ENCODE results near the gene CSMD2. TPM values are rescaled to one million over a fixed set of nuclear protein-coding genes. Genes with fewer than 3 reads are reported as not detected.

The CSMD2 gene
- total RNA-seq, 1 donor from 2014 or later: 0.75 TPM

DNA sequence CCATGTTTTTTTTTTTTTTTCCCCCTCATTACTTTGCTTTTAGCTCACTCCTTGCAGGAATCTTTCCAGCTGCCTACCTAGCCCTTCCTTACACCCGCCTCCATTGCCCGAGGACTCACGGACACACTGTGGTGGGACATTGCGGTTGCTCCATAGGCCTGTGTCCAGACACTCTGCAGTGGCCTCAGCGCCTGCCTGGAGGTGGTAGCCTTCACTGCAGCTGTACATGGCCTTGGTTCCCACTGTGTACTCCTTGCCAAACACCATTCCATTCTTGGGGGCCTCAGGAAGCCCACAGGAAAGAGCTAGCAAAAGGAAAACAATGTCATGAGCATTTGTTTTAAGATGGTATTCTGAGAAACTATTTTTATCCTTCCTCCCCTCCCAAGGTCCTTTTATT, 592.6 kb downstream of the CSMD2 start:
- no peak for TF ChIP-seq CTCF (IDR thresholded peaks at IDR 0.05; ENCODE audit: insufficient read depth, low read length, poor library complexity, severe bottlenecking)
- H3K4me3 ChIP-seq (ENCODE audit: low read depth, low read length): no peak overlapping the region
- DNase-seq (ENCODE audit: low read depth): no peak
- peaks cover 3% of the 10 kb centered on the region for H3K27me3 ChIP-seq (ENCODE audit: control insufficient read depth, insufficient read depth, low read length)
- H3K36me3 ChIP-seq (ENCODE audit: control insufficient read depth, insufficient read depth, low read length): no peaks in the 10 kb centered on the region

DNA sequence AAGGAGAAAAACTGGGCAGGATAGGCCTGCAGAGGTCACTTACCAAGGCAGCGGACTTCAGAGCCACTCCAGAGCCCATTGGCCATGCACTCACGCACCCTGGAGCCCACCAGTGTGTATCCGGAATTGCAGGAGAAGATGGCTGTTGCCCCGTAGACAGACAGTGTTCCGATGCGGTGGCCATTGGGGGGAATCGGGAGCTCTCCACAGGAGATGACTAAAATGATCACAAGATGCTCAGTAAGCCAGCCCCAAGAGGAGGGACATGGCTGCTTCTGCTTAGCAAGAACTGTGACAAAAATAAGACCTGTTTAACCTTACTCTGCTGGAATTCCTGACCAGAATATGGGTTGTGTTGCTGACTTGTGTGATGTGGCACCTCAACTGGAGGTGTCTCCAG, 595.7 kb downstream of the CSMD2 start:
- Histone ChIP-seq H3K27me3 (ENCODE audit: control insufficient read depth, insufficient read depth, low read length) (no peaks in the 10 kb centered on the region), H3K4me3 (ENCODE audit: low read depth, low read length) (no peak overlapping the region), H3K36me3 (ENCODE audit: control insufficient read depth, insufficient read depth, low read length) (no peaks in the 10 kb centered on the region)
- DNase-seq (ENCODE audit: low read depth): no peak
- TF ChIP-seq CTCF (IDR thresholded peaks at IDR 0.05; ENCODE audit: insufficient read depth, low read length, poor library complexity, severe bottlenecking): no peak

DNA sequence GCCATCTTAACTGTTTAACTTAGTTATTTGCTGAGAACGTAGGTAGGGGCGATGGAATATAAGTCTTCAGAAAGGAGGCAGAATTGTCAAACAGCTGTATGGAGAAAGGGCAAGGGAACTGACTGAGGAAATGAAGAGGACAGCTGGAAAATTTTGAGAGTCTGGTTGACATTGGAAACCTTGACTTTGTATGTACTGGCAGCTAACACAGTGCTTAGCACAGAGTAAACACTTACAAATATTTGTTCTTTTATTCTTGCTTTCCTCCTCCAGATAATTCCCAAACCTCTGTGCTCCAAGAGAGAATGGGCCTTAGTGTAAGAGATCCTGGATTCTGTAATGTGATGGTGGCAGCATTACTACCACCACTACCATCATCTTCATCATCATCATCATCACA, 601.3 kb downstream of the CSMD2 start:
- Histone ChIP-seq H3K36me3 (ENCODE audit: control insufficient read depth, insufficient read depth, low read length) (no peaks in the 10 kb centered on the region), H3K27me3 (ENCODE audit: control insufficient read depth, insufficient read depth, low read length) (no peaks in the 10 kb centered on the region), H3K4me3 (ENCODE audit: low read depth, low read length) (no peak overlapping the region)
- TF ChIP-seq CTCF (IDR thresholded peaks at IDR 0.05; ENCODE audit: insufficient read depth, low read length, poor library complexity, severe bottlenecking): no peak
- no peak for DNase-seq (ENCODE audit: low read depth)

- Histone ChIP-seq H3K36me3 (ENCODE audit: control insufficient read depth, insufficient read depth, low read length) (no peaks in the 10 kb centered on the region), H3K27me3 (ENCODE audit: control insufficient read depth, insufficient read depth, low read length) (no peaks in the 10 kb centered on the region), H3K4me3 (ENCODE audit: low read depth, low read length) (no peak overlapping the region)
- no peak for DNase-seq (ENCODE audit: low read depth)
- TF ChIP-seq CTCF (IDR thresholded peaks at IDR 0.05; ENCODE audit: insufficient read depth, low read length, poor library complexity, severe bottlenecking): no peak
These were observed 602.5 kb downstream of the CSMD2 start for GRCh38 chr1:33562563-33562962.

DNA sequence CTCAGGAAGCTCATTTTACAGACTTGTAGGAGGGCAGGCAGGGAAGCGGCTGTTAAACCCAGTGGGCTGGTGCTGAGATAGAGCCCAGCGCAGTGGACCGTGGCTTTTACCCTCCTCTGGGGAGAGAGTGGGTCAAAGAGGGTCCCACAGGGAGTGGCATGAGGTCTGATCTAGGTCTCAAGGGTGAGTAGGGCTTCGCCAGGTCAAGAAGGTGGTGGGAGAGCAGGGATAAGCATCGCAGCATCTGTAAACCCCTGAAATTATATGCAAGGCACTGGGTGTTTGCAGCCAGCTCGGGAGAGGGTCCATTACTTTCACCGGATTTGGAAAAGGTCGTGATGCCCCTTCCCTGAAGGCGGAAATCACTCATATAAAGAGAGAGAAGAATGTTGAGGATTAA, 603.5 kb downstream of the CSMD2 start:
- Histone ChIP-seq H3K36me3 (ENCODE audit: control insufficient read depth, insufficient read depth, low read length) (no peaks in the 10 kb centered on the region), H3K4me3 (ENCODE audit: low read depth, low read length) (no peak overlapping the region), H3K27me3 (ENCODE audit: control insufficient read depth, insufficient read depth, low read length) (no peaks in the 10 kb centered on the region)
- TF ChIP-seq CTCF (IDR thresholded peaks at IDR 0.05; ENCODE audit: insufficient read depth, low read length, poor library complexity, severe bottlenecking): no peak
- no peak for DNase-seq (ENCODE audit: low read depth)

- no peak for TF ChIP-seq CTCF (IDR thresholded peaks at IDR 0.05; ENCODE audit: insufficient read depth, low read length, poor library complexity, severe bottlenecking)
- Histone ChIP-seq H3K27me3 (ENCODE audit: control insufficient read depth, insufficient read depth, low read length) (no peaks in the 10 kb centered on the region), H3K4me3 (ENCODE audit: low read depth, low read length) (no peak overlapping the region), H3K36me3 (ENCODE audit: control insufficient read depth, insufficient read depth, low read length) (no peaks in the 10 kb centered on the region)
- no peak for DNase-seq (ENCODE audit: low read depth)
These were observed 604.4 kb downstream of the CSMD2 start for GRCh38 chr1:33560680-33561079.
